Activated T-helper 17 cell treated with anti-CD3 and anti-CD28 coated beads, Interleukin-2, amount 50 U/mL, for 72 hours (primary cell): ENCODE data around the gene OR10A3. TPM values are rescaled to one million over a fixed set of nuclear protein-coding genes. Genes with fewer than 3 reads are reported as not detected.
"Not testable (repeated sequence)": the region's sequence is repeated elsewhere in the genome, so short reads cannot be mapped to it uniquely, and the experiment has no call there.

Experiments used
- ATAC-seq: fragments of 150-1000 bp; cut with Tn5 transposase; replicated peaks from 2 replicates; pipeline ENCODE4 v1.10.0; 2021; ENCODE audit warnings: mild to moderate bottlenecking, moderate library complexity
- H3K27ac Mint-ChIP-seq: one replicate; pipeline ENCODE4 v1.8.0; 2022; ENCODE audit warnings: mixed read lengths
- H3K27me3 Mint-ChIP-seq: one replicate; pipeline ENCODE4 v1.8.0; 2022; ENCODE audit warnings: mixed read lengths
- H3K36me3 Mint-ChIP-seq: one replicate; pipeline ENCODE4 v1.8.0; 2022; ENCODE audit warnings: low read depth, mild to moderate bottlenecking, mixed read lengths
- H3K4me1 Mint-ChIP-seq: one replicate; pipeline ENCODE4 v1.8.0; 2022; ENCODE audit warnings: mixed read lengths
- H3K4me3 Mint-ChIP-seq: one replicate; pipeline ENCODE4 v1.8.0; 2022; ENCODE audit warnings: mild to moderate bottlenecking, mixed read lengths
- H3K9me3 Mint-ChIP-seq: one replicate; pipeline ENCODE4 v1.8.0; 2022; ENCODE audit warnings: mixed read lengths
- total RNA-seq, 2 donors: library from RNA; stranded (reverse); gene quantifications; one replicate each; pipeline ENCODE4 v1.2.3, GENCODE V29; 2022

The OR10A3 gene, protein sequence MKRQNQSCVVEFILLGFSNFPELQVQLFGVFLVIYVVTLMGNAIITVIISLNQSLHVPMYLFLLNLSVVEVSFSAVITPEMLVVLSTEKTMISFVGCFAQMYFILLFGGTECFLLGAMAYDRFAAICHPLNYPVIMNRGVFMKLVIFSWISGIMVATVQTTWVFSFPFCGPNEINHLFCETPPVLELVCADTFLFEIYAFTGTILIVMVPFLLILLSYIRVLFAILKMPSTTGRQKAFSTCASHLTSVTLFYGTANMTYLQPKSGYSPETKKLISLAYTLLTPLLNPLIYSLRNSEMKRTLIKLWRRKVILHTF
- total RNA-seq: not detected

DNA sequence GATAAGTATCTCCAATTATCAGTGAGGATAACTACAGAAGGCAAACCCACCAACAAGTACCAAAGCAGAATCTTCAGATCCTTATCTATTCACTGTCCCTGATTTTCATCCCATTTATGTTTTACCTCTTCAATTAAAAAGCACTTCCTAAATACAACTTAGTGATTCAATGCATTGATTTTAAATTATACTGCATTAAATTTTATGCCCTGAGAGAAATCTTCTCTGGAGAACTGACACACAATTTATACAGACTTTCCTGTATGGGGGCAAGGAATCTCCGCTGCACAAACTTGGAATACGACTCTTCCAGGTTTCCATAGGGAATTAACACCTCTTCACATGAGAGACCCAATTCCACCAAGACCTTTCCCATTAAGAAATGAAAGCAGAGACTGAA, at the start of gene OR10A3:
OR10A3 (minus strand) TSS at position 101 of the 400 bp plus-strand sequence. CDS start 2,188 bp downstream, outside the sequence.
- H3K36me3 Mint-ChIP-seq: no peaks in the 10 kb centered on the region
- peaks cover 17% of the 10 kb centered on the region for H3K27me3 Mint-ChIP-seq
- peaks cover 13% of the 10 kb centered on the region for H3K9me3 Mint-ChIP-seq
- no peak within 1 kb of the TSS for H3K27ac Mint-ChIP-seq
- H3K4me3 Mint-ChIP-seq: no peak within 1 kb of the TSS
- no peaks in the 10 kb centered on the region for H3K4me1 Mint-ChIP-seq
- no peak for ATAC-seq

DNA sequence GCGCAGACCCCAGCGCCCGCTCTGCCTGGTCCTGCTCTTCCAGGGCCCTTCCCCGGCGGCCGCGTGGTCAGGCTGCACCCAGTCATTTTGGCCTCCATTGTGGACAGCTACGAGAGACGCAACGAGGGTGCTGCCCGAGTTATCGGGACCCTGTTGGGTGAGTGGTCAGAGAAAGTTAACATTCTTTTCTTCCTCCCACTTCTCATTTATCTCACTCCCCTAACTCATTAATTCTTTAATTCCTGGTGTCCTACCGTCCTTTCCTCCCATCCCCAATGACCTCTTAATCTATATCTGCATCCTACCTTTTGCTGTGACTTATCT, 46.0 kb upstream of the OR10A3 start:
- Mint-ChIP-seq H3K36me3 (peaks cover 49% of the 10 kb centered on the region), H3K27ac (peak overlapping the region; percentile 96), H3K4me1 (peaks cover 31% of the 10 kb centered on the region), H3K4me3 (peak overlapping the region; percentile 90)
- peak; percentile 12 for ATAC-seq
- H3K9me3 Mint-ChIP-seq, H3K27me3 Mint-ChIP-seq: not testable (repeated sequence)

DNA sequence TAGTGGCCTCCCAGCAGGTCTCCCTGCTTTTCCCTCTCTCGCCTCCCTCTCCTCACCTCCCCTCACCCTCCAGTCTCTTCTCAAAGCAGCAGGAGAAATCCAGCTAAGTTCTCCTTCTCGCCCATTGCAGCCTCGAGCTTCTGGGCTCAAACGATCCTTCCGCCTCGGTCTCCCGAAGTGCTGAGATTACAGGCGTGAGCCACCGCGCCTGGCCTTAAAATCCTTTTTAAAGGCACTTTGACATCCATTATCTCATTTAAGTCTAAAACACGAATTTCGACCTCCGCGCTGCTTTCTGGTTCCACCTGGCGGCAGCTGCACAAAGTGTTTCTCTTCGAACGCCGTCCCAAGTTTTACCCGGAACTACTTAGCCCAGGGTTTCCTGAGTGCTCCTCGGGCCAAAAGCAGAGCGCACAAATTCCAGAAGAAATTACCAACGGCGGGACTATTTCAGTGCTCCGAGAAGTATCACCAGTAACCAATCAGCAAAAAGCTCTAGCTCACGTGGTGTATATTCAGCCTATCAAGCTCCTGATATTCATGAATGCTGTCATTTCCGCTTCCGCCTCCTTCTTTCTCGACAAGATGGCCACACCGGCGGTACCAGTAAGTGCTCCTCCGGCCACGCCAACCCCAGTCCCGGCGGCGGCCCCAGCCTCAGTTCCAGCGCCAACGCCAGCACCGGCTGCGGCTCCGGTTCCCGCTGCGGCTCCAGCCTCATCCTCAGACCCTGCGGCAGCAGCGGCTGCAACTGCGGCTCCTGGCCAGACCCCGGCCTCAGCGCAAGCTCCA, 45.5 kb upstream of the OR10A3 start, which contains the start of gene EIF3F:
EIF3F (plus strand) TSS at position 570 of the 792 bp plus-strand sequence; CDS start at position 586, 16 bp downstream.
- ATAC-seq: peak; percentile 99
- peak within 1 kb of the TSS; percentile 96 for H3K27ac Mint-ChIP-seq
- no peaks in the 10 kb centered on the region for H3K9me3 Mint-ChIP-seq
- H3K4me1 Mint-ChIP-seq: peaks cover 31% of the 10 kb centered on the region
- peaks cover 43% of the 10 kb centered on the region for H3K36me3 Mint-ChIP-seq
- no peaks in the 10 kb centered on the region for H3K27me3 Mint-ChIP-seq
- H3K4me3 Mint-ChIP-seq: peak within 1 kb of the TSS; percentile 90

DNA sequence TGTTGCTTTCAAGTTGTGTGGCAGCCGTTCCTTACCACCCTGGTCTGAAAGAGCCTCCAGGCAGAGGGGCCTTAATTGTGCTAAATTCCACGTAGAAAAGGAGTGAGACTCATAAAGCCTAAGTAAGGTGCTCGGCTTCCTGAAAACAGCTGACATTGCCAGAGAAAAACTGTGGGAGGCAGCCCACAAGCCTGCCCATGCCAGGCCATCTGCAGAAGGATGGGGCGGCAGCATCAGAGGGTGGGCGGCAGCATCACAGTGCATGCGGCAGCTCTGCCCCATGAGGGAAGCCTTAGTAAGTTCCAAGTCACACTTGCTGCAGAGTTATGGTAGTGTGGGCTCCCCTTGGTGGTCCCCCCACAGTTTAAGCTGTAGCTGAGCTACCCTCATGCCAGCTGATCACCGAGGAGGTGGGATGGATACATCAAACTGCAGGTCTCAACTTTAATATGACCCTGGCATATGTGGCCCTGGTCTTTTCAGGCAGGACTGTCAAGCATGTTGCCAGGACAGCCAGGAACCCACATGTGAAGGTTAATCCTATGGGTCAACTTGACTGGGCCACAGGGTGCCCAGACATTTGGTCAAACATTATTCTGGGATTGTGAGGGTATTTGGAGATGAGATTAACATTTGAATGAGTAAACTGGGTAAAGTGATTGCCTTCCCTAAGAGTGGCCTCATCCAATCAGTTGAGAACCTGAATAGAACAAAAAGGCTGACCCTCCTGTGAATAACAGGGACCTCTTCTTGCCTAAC, 42.5 kb upstream of the OR10A3 start:
- no peaks in the 10 kb centered on the region for H3K9me3 Mint-ChIP-seq
- no peaks in the 10 kb centered on the region for H3K27me3 Mint-ChIP-seq
- no peak overlapping the region for H3K27ac Mint-ChIP-seq
- no peak overlapping the region for H3K4me3 Mint-ChIP-seq
- H3K36me3 Mint-ChIP-seq: peaks cover 14% of the 10 kb centered on the region
- no peak for ATAC-seq
- peaks cover 13% of the 10 kb centered on the region for H3K4me1 Mint-ChIP-seq

DNA sequence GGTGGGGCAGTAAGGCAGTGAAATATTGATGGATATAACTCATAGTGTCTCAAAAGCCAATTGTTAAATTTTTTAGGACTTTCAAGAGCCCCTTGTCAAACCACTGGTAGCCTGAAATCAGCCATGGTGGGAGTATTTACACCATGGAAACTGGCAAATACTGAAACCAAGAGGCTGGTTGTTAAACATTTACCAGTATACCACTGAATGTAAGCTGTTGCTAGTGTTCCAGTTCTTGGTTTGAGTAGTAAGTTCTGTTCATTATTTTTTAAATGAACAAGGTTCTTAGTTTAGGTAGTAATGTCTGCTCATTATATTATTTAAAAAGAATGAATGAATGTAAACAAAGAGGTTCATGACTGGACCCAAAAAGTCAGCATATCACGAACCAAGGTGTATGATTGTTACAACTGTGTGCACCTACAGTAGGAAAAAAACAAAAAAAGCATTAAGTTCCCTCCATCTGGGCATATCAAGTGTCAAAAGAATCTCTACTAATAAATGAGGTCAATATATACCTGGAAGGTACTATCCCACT, 41.1 kb upstream of the OR10A3 start:
- Mint-ChIP-seq H3K4me1 (peaks cover 10% of the 10 kb centered on the region), H3K4me3 (no peak overlapping the region), H3K36me3 (peaks cover under 1% of the 10 kb centered on the region), H3K9me3 (no peaks in the 10 kb centered on the region), H3K27me3 (no peaks in the 10 kb centered on the region), H3K27ac (no peak overlapping the region)
- ATAC-seq: no peak

DNA sequence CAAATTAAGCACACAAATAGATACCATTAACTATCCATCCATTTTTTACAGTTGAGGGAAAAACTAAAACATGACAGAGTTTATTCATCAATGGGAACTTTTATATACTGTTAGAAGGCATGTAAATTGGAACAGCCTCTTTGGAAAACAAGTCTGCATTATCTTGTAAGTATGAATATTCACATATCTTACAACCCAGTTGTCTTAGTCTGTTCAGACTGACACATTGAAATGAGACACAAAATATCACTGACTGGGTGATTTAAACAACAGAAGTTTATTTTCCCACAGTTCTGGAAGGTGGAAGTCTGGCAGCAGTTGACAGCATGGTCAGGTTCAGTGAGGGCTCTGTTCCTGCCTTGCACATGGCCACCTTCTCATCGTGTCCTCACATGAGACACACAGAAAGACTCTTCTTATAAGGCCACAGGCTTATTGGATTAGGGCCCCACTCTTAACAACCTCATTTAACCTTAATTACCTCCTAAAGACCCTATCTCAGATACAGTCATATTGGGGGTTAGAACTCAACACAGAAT, 40.2 kb upstream of the OR10A3 start:
- Mint-ChIP-seq H3K27me3 (no peaks in the 10 kb centered on the region), H3K36me3 (no peaks in the 10 kb centered on the region), H3K4me3 (no peak overlapping the region), H3K27ac (no peak overlapping the region), H3K4me1 (peaks cover 7% of the 10 kb centered on the region), H3K9me3 (no peaks in the 10 kb centered on the region)
- no peak for ATAC-seq

DNA sequence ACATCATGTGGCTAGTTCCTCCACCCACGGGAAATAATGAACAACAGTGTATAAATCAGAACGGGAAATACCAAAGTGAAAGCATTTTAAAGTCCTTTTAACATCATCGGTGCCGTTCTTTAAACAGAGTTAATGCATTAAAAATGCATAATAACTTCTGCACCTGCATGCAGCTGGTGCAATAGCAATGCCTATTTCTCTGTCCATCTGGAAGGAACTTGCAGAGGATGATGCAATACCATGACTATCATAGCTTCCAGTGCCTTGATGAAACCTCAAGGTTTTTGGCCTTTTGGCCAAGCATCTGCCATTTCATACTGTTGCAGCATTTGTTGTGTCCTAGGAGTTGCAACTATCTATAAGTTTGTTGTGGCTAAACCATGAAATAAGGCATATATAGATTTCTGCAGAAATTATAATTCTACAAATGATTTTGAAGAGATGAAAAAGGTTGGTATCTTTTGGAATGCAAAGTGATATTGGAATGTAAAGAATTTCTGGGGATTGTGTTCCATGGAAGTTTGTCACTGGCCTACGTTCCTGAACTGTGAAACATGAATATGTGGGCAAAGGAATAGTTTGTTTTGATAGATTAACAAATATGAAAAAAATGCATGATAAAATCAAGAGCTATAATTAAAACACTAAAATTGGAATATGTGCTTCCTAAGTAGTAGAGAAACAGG, 35.9 kb upstream of the OR10A3 start:
- no peaks in the 10 kb centered on the region for H3K36me3 Mint-ChIP-seq
- no peaks in the 10 kb centered on the region for H3K9me3 Mint-ChIP-seq
- H3K4me1 Mint-ChIP-seq: no peaks in the 10 kb centered on the region
- peaks cover 4% of the 10 kb centered on the region for H3K27me3 Mint-ChIP-seq
- no peak for ATAC-seq
- H3K27ac Mint-ChIP-seq: no peak overlapping the region
- H3K4me3 Mint-ChIP-seq: no peak overlapping the region

DNA sequence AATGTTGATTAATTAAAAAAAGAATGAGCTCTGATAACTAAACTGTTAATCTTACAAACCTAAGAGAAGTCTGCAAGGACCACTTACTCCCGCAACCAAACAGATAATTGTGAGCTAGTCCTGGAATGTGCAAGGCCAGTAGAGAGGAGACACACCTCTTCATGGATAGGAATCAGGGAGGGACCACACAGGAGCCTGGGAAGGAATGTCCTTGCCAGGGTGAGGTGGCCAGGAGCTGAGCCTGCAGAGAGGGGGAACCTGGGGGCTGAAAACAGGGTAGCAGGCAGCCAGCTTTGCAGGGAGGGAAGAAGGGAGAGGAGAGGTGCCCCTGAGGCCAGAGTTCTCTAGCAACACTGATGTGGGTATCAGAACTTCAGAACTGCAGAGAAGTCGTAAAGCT, 33.2 kb upstream of the OR10A3 start:
- no peaks in the 10 kb centered on the region for H3K36me3 Mint-ChIP-seq
- no peaks in the 10 kb centered on the region for H3K4me1 Mint-ChIP-seq
- H3K9me3 Mint-ChIP-seq: no peaks in the 10 kb centered on the region
- H3K27me3 Mint-ChIP-seq: peaks cover 8% of the 10 kb centered on the region
- no peak for ATAC-seq
- no peak overlapping the region for H3K4me3 Mint-ChIP-seq
- H3K27ac Mint-ChIP-seq: no peak overlapping the region

DNA sequence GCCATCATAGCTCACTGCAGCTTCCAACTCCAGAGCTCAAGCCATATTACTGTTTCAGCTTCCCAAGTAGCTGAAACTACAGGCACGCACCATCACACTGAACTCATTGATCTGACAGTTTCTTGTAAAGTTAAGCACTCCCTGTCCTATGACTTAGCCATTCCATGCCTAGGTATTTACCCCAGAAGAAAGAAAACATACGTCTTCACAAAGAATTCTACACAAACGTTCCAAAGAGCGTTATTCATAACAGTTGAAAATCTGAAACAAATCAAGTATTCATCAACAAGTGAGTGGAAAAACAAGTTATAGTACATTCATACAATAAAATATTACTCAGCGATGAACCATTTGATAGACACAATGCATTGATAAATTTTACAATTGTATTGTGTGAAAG, 31.5 kb upstream of the OR10A3 start:
- Mint-ChIP-seq H3K27ac (no peak overlapping the region), H3K9me3 (no peaks in the 10 kb centered on the region), H3K4me3 (no peak overlapping the region), H3K36me3 (no peaks in the 10 kb centered on the region), H3K4me1 (no peaks in the 10 kb centered on the region), H3K27me3 (peaks cover 8% of the 10 kb centered on the region)
- no peak for ATAC-seq

DNA sequence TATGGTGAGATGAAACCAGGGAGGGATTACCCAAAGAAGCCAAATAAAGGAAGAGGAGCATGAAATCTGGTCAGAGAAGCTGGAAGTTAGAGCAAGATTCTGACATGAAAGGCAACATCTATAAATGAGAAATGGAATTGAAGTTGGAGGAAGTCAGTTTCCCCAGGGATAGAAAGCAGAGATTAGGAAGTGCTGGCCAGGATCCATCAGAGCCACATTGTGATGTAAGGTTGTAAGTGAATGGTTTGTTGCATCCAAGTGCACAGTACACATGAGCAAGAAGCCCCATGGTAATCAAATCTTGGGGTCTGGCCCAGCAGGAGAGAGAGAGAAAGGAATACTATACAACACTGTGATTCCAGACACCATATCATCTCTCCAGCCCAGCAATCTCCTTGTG, 30.3 kb upstream of the OR10A3 start:
- Mint-ChIP-seq H3K4me3 (no peak overlapping the region), H3K9me3 (no peaks in the 10 kb centered on the region), H3K4me1 (no peaks in the 10 kb centered on the region), H3K36me3 (no peaks in the 10 kb centered on the region), H3K27ac (no peak overlapping the region), H3K27me3 (peaks cover 10% of the 10 kb centered on the region)
- ATAC-seq: no peak

DNA sequence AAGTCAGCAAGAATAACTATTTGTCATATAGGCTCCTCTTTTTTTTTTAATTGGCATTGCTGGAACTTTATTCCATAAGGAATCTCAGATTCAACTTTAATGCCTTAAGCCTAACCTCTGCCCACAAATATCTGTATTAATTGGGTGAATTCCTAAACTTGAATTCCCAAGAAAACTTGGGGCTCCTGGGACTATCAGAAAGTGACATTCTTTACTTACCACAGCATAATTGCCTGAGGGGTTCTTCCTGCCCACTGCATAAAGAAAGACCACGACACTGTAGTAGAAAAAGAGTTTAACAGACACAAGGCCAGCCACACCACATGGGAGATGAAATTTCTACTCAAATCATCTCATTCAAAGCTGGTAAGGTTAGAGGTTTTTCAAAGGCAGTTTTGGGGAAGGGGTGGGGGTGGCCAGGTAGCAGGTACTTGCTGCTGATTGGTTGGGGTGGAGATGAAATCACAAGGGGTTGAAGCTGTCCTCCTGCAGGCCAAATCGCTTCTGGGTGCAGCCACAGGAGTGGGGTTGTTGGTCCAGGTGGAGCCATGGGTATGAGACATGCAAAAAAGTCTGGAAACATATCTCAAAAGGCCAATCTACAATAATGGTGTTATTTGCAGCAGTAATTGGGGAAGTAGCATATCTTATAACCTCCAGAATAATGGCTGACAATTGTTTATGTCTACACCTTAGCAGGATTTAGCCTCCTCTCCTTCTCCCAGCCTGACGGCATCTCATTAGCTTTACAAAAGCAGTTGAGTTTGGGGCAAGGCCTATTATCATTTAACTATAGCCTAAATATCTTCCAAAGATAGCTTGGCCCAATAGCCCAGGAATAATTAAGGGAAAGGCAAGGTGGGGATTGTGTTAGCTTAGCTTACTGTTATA, 28.5 kb upstream of the OR10A3 start:
- H3K27me3 Mint-ChIP-seq: peaks cover 12% of the 10 kb centered on the region
- no peak for ATAC-seq
- no peaks in the 10 kb centered on the region for H3K9me3 Mint-ChIP-seq
- H3K4me1 Mint-ChIP-seq: no peaks in the 10 kb centered on the region
- H3K36me3 Mint-ChIP-seq: no peaks in the 10 kb centered on the region
- H3K27ac Mint-ChIP-seq: no peak overlapping the region
- no peak overlapping the region for H3K4me3 Mint-ChIP-seq

DNA sequence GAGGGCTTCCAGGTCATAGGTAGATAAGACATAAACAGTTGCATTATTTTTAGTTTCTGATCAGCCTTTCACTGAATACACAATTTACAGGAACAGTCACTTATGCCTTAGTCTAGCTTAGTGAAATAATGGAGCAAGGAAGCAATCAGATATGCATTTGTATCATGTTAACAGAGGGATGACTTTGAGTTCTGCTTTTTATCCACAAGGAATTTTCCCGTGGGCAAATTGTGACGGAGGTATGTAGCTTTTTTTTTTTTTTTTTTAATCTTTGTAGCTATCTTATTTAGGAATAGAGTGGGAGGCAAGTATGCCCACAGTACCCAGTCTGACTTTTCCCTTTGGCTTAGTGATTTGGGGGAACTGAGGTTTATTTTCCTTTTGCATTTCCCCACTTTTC, 27.2 kb upstream of the OR10A3 start:
- no peaks in the 10 kb centered on the region for H3K9me3 Mint-ChIP-seq
- peaks cover 16% of the 10 kb centered on the region for H3K27me3 Mint-ChIP-seq
- no peaks in the 10 kb centered on the region for H3K4me1 Mint-ChIP-seq
- no peak overlapping the region for H3K4me3 Mint-ChIP-seq
- no peaks in the 10 kb centered on the region for H3K36me3 Mint-ChIP-seq
- no peak for ATAC-seq
- H3K27ac Mint-ChIP-seq: no peak overlapping the region

DNA sequence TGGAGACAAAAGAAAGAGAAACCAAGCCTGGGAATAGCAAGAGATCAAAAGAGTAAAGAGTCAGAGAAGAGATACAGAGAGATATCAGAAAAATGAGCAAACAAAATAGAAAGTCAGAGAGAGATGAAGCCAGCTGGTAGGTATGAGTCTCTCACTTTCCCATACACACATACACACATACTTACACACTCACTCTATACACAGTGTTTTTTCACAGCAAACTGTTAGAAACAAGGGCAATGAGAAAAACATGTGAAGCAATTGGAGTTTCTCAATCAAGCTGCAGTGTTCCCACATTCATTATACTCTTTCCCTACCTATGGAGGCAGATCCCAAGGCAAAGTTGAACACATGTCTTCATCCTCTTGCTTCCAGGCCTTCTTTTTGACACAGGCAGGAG, 26.3 kb upstream of the OR10A3 start:
- H3K27ac Mint-ChIP-seq: no peak overlapping the region
- peaks cover 13% of the 10 kb centered on the region for H3K27me3 Mint-ChIP-seq
- H3K36me3 Mint-ChIP-seq: no peaks in the 10 kb centered on the region
- H3K9me3 Mint-ChIP-seq: no peaks in the 10 kb centered on the region
- H3K4me3 Mint-ChIP-seq: no peak overlapping the region
- ATAC-seq: no peak
- no peaks in the 10 kb centered on the region for H3K4me1 Mint-ChIP-seq
